DMS114 treated with DMSO at 0.1 percent for 48 hours (cell line): ENCODE results near the gene AKAP13.
"Not testable (repeated sequence)": the region's sequence is repeated elsewhere in the genome, so short reads cannot be mapped to it uniquely, and the experiment has no call there.

Experiments
- DNase-seq: peaks from one replicate; lab custom pipeline; 2025; ENCODE audit not compliant: unreplicated experiment; lab: John Stamatoyannopoulos, UW

The AKAP13 gene

DNA sequence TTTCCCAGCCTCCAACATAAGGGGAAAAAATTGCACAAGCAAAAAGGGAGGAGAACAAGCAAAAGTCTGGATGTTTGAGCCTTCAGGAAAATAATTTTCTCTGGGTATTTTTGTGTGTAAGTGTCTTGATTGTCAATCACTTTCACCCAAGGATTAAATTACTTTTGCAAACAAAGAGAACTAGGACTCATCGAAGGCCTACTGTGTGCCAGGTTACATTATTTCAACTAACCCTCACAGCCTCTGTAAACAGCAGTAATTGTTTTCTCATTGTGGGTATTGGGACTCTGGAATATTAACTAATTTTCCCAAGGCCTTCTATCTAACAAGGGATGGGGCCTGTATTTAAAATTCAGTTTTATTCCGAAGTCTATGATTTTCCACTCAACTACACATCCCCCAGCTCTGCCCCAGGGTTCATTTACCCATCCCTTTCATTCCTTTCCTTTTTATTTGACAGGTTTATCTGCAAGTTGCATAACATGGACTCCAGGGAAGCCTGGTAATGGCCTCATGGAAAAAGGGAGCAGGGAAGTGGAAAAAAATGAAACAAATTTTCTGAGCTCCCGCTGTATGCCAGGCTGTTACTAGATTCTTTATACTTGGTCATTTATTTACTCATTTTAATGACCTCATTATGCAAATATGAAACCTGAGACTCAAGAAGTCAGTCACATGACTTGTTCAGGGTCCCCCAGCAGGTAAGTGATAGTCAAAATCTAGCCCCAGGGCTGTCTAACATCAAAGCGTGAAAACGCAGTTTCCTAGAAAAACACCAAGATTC, 32.9 kb upstream of the AKAP13 start:
- not testable (repeated sequence) for DNase-seq

DNA sequence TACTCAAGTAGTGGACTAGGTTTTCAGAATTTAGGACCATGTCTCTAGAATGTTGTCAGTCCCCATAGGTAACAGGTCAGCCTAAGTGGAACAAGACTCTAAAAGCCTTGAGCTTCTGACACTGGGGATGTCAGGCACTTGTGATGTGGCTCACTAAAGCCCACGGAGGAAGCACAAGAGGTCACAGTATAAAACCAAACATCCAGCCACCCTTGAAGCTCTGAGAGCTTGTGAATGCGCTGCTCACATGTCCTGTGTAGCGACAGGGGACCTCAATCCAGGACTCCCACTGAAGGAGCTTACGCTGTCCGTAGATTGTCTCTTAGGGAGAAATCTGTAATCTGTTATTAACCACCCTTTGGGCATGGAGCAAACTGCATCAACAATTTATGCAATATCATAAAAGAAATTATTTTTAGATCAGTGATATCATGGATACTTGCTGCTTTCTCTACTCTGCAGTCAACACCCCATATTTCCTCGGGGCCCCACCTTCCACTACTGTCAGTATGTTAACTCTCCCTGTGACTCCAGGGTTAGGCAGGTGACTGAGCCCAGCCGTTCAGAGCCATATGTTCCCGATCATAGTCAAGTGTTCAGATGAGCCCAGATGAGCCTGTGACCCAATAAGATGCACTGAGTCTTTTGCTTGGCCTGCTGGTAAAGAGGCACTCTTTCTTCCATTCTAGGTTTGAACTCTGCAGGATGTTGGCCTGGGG, 32.2 kb upstream of the AKAP13 start:
- not testable (repeated sequence) for DNase-seq

DNA sequence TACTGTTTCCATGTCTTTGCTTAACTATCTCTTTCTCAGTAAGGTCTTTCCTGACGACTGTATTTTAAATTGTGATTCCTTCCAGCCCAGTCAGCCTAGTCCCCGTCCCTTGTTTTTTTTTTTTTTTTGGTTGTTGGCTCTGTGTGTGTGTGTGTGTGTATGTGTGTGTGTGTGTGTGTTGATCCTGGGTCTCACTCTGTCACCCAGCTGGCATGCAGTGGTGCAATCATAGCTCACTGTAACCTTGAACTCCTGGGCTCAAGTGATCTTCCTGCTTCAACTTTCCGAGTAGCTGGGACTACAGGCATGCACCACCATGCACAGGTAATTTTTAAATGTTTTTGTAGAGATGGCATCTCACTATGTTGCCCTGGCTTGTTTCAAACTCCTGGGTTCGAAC, 31.3 kb upstream of the AKAP13 start:
- not testable (repeated sequence) for DNase-seq

DNA sequence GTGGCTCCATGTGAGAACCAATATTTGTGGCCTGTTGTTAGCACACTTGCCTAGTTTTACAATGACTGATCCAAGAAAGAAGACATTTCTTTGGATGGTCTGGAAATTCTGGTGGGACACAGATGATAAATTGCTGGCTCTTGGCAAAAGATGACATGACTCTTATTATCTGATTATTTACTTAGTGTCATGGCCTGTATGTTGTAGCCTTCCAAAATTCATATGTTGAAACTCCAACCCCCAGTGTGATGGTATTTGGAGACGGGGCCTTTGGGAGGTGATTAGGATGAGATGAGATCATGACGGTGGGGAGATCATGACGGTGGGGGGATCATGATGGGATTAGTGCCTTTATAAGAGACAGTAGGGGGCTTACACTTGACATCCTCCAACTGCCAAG, 30.0 kb upstream of the AKAP13 start:
- no peak for DNase-seq

DNA sequence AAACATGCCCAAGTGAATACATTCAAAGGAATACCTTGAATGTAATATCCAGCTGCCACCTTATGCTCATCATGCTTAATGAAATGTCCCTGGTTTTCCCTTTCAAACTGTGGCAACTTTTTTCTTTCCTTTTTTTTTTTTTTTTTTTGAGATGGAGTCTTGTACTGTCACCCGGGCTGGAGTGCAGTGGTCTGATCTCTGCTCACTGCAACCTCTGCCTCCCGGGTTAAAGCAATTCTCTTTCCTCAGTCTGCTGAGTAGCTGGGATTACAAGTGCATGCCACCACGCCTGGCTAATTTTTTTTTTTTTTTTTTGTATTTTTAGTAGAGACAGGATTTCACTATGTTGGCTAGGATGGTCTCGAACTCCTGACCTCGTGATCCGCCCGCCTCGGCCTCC, 28.9 kb upstream of the AKAP13 start:
- not testable (repeated sequence) for DNase-seq

DNA sequence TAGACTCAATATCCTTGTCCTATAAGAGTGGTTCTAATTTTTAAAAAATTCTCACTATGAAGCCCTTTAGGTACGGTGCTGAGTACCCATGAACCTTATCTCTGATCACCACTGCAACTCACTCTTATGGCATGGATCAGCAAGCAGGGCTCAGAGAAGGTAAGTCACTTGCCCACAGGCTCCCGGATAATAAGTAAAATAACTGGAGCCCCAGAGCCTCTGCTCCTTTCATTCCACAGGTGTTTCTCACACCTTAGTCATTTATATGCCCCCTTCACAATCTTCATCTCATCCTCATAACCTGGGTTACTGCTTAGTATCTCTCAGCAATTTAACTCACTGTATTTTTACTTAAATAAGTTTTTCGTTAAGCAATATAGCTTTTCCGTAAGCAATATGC, 28.4 kb upstream of the AKAP13 start:
- DNase-seq = no peak

DNA sequence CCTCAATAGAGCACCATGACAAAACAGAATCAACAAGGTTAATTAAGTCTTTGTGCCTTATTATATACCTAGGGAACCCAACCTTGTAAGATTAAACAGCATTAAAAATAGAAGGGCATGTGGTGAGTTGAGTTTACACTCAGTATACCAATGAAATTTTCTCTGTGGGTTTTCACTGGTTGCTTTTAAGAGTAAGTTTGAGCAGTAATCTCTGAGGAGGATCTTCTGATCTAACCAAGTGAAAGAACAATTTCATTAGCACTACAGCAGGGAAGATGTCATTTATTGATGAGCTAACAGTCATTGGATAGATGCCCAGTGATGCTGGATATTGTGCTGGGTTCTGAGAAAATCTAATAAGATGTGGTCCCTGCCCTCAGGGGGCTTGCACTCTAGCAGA, 26.9 kb upstream of the AKAP13 start:
- DNase-seq = no peak

DNA sequence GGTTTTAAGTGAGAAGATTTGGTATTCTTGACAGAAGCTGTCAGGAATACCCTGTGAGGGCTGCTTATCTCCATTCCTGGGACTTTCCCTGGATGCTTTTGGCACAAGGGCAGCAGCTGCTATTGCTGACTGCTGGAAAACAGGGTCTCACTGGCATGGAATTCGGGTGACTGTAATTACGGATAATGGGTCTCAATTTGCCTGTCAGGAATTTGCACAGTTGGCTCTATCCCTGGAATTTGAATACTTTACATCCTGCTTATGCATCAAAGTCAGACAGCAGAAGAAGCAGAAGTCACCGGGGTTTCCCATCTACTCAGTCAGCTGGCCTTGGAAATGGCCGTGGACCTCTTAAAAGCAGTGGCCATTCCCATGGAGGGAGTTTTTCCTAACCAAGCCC, 25.9 kb upstream of the AKAP13 start:
- DNase-seq = no peak

DNA sequence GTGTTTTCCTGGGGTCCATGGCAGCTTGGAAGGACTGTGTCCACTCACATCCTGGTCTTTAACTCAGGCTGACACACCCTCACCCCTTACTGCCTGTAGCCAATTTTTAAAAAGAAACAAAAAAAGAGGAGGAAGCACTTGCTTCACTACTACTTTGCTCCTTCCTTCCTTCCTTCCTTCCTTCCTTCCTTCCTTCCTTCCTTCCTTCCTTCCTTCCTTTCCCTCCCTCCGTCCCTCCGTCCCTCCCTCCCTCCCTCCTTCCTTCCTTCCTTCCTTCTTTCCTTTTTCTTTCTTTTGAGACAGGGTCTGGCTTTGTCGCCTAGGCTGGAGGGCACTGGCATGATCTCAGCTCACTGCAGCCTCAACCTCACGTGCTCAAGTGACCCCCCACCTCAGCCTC, 25.5 kb upstream of the AKAP13 start:
- no peak for DNase-seq

DNA sequence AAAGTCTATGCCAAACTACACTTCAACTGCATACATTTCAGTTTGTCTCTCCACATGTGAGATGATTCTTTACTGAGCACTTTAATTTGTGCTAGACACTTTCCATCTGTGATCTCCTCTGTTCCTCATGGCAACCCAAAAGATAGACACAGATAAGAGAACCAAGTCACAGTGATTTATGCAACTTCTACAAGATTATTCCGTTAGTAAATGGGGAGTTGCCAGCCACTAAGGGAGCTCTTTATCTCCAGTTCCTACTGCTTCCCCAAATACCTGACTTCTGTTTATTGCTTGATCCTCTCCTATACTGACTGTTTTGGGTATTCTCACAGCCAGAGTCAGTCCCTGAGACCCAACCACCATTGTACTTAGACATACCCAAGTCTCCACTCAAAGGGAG, 24.1 kb upstream of the AKAP13 start:
- DNase-seq = no peak

DNA sequence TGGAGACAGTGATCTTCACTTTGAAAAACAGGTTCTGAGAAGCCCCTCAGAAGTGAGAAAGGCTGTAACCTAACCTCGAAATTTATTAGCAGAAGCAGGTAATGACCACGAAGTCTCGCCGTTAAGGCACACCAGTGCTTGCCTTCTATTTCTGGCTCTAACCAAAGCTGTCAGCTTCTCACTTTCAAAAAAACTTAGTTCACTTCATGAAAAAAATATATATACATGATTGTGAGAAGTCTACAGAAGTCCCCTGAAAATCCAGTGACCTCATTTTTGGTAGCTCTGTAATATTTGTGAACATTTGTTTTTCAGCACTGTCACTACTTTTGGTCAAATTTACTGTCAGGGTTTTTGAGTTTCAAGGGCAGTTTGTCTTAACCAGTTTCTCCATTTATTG, 19.1 kb upstream of the AKAP13 start:
- no peak for DNase-seq

DNA sequence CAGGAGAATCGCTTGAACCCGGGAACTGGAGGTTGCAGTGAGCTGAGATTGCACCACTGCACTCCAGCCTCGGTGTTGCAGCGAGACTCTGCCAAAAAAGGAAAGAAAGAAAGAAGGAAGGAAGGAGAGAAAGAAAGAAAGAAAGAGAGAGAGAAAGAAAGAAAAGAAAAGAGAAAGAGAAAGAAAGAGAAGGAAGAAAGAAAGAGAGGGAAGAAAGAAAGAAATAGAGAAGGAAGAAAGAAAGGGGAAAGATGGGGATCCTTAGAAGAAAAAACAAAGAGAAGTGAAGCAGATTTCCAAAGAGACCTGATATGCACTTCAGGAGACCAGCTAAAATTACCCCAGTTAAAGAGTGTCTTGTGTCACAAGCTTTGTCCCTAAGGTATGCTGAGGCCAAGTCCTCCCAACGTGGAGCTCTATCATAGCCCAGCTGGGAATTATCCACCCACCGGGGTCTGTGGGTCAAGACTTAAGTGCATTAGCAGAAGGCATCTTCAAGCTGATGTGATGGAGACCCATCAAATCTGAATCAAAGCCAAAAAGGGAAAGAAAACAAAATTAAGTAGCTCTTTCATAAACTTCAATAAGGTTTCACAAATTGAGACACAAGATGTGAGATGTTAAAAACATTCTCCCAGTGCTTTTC, 17.8 kb upstream of the AKAP13 start:
- DNase-seq = no peak

DNA sequence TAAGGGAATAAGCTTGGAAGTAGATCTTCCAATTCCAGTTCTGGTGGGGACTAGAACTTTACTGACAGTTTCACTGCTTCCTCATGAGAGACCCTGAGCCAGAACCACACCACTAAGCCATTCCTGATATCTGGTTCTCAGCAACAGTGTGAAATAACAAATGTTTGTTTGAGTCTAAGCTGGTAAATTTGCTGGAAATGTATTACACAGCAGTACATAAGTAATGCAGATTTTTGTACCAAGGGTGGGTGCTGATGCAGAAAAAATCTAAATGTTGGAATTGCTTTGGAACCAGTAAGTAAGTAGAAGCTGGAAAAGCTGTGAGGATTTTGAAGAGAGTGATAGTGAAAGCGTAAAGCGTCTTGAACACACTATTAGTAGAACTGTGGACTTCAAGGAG, 14.4 kb upstream of the AKAP13 start:
- DNase-seq = no peak

DNA sequence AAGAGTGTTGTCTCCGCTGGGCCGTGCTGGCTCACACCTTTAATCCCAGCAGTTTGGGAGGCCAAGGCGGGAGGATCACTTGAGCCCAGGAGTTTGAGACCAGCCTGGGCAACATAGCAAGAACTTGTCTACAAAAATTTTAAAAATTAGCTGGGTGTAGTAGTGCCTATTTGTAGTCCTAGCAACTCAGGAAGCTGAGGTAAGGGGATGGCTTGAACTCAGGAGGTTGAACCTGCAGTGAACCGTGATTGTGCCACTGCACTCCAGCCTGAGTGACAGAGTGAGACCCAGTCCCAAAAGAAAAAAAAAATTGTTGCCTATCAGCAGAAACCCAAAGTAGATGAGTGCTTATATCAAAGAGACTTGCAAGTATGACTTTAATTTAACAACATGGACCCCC, 12.7 kb upstream of the AKAP13 start:
- DNase-seq = no peak

DNA sequence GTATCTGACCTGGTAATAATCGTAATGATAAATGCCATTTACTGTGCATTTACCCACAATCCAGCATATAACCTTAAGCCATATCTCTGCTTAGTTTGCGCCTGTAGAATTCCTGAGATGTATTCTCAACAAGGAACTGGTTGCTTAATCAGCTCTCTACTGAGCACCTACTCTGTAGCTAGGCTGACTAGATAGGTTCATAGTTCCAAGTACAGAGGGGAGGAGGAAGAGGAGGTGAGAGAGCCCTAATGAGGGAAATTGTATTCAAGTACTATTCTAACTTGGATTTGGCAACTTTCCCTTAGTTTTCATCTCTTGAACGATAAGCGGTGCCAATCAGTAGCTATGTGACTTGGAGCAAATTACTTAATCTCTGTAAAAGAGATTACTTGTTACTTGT, 5.6 kb upstream of the AKAP13 start:
- DNase-seq = no peak

DNA sequence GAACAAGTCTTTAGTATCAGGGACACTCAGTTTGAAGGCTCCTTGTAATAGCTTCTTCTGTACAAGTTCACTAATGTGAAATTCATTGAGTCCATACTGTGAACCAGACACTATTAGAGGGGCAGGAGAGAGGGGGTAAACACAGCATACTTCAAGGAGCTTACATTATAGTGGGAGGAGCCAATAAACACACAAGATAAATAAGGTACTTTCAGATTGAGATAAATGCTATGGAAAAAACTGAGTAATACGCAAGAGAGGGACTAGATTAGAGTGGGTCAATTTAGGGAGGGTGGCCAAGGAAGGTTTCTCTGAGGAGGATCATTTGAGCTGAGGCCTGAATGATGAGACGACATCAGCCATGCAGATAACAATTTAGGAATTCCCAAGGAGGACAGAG, 3.1 kb upstream of the AKAP13 start:
- DNase-seq = no peak

DNA sequence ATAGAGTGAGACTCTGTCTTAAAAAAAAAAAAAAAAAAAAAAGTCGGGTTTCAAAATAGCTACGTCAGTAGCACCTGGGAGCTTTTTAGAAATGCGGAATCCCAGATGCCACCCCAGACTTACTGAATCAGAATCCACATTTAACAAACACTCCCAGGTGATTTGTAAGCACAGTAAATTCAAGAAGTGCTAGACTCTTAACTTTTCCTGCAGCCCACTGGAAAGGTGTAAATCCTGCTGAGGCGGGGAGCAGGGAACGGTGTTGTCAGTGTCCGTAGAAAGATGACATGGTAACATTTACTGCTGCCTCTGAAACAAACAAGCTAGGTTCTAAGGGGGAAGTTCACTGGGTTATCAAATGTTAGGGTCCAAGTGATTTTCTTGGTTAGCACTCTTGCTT, 2.4 kb upstream of the AKAP13 start:
- no peak for DNase-seq

DNA sequence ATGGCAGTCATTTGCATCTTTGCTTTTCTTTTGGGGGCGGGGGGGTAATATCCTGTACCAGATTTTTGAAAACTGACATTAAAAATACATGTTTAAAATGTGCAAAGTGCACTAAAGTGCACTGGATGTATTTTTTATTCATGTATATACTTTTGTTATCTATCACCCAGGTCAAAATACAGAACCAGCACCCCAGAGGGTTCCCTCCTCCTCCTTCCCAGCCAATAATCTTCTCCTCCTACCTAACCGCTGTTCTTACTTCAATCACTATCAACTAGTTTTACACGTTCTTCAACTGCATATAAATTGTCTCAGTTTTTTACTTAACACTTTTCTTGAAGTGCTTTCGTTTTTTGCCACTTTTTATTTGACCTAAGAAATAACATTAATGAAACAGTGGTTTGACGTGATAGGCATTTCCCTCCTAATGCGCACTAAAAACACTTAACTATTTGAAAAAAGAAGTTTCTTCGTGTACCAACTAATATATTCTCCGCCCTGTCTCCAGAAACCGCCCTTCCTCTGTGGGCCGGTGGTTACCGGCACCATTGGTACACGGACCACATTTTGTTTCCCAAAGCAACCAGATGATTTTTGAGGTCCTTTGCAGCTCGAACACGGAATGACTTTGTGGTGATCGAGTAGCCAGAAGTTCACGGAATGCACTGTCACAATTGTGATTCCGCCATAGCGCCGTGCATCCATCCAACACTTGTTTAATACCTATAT, 836 bp upstream of the AKAP13 start:
- DNase-seq = no peak

DNA sequence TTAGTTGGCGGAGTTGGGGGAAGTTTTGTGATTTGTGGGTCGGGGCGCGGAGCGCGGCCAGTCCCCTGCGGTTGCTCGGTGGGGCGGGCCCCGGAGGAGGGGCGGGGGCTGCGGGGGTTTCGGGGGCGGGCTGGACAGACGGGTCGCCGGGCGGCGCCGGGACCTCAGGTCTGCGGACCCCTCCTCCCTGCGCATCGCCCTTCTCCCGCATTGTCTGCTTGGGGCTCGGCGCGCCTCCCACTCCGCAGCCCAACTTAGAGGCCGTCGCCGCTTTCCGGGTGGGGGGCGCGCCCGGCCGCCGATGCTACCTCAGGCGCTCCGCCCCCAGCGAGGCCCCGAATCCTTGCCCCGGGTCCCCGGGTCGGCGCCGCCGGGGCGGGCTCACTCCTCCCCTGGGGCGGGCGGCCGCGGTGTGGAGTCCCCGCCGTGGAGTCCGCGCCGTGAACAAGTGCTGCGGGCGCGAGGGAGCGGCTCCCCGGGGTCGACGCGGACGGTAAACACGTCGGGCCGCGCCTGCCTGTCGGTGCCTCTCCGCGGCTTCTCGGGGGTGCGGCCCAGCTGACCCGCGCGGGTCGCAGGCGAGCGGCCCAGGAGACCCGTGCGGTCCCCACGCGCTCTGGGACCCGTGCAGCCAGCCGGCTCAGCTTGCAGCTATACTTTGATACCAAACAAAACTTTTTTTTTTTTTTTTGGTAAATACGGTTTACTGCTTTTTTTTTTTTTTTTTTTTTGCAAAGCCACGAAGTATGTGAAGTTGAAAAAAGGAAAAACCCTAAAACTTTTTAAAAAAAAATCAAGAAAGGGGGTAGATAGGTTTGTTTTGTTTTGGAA, 624 bp downstream of the AKAP13 start:
- DNase-seq = no peak

DNA sequence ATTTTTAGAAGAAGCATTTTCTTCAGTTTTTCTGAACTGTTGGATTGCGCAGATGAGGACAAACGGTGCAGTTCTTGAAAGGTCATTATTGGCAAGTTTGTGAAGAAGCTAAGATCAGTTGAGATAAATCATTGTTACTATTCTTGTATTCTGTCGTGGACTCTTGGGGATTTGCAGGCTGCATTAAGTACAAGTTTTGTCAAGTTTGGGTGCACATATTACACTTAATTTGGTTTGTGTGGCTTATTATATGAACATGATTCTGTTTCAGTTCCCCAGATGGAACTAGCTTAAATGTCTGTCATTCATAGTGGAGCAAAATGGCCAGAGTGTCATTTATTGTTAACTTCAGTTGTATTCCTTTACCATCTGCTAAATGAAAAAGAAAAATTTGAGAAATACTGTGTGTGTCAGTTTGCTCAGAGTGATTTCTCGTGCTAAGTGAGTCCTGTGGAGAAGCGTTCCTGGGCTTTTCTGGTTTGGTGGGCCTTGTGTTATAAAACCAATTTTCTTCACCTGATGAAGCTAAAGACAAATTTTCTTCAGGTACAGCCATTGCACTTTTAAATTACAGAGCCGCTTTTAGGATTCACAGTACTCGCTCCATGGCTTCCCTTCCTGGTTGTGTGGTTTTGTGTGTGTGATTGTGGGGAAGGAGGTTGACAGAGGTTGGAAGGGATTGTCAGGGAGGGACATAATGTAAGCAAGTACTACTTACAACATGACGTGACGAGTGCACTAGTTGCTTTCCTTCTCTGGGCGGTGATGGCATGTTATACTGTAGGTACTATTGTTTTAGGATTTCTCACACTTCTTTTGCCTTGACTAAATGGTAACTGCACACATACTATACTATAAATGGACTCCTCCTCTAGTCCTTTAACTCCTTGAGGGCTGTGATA, 1.7 kb downstream of the AKAP13 start:
- DNase-seq = no peak
